Measurements from ENCODE around the gene GLOD5. TPM values are rescaled to one million over a fixed set of nuclear protein-coding genes. Genes with fewer than 3 reads are reported as not detected.

Gene GLOD5
- total and polyA plus RNA-seq, 2 of the 8 experiments (the other 6 are each of a cell fraction or from before 2014, with no cell fraction given), result 0.18 TPM; not detected in 1

- H3K23ac ChIP-seq (ENCODE audit: insufficient read length), result no peak overlapping the region
- DNase-seq (ENCODE audit: low read depth in 1 of 2, low spot score in 2 of 2), result no peak
- H3K23me2 ChIP-seq (ENCODE audit: low read depth, low read length), result no peaks in the 10 kb centered on the region
- H3K36me3 ChIP-seq (ENCODE audit: control insufficient read depth in 2 of 4, insufficient read depth in 4 of 4, low read length in 3 of 4), result no peaks in the 10 kb centered on the region
- 90% methylated on average over 7 of the region's 7 CpGs; no CpG with 5 or more reads in 1 of the 2 experiments for WGBS, 2 experiments (ENCODE audit: extremely low coverage in 1 of 2, insufficient coverage in 1 of 2, insufficient read length in 1 of 2, insufficient replicate concordance in 2 of 2, low coverage in 1 of 2, low lambda C conversion rate in 2 of 2, missing lambda C conversion rate in 1 of 2)
- no peak overlapping the region for H2BK5ac ChIP-seq (ENCODE audit: low read depth, low read length)
- no peak overlapping the region for H2AK5ac ChIP-seq (ENCODE audit: low read depth, low read length)
- H4K8ac ChIP-seq (ENCODE audit: extremely low read depth, insufficient read depth, low read length), result no peak overlapping the region
- H3K14ac ChIP-seq (ENCODE audit: insufficient read length), result no peak overlapping the region
- no peaks in the 10 kb centered on the region for H4K20me1 ChIP-seq (replicated peaks in 1 of 2; ENCODE audit: control insufficient read depth in 1 of 2, insufficient read depth in 2 of 2, low read length in 2 of 2)
- no peak overlapping the region for H4K5ac ChIP-seq (ENCODE audit: insufficient read length, low read depth, low read length)
- H3K4me3 ChIP-seq (ENCODE audit: extremely low read depth in 1 of 4, insufficient read depth in 2 of 4, low read depth in 3 of 4, low read length in 4 of 4), result no peak overlapping the region
- H3K4ac ChIP-seq (replicated peaks; ENCODE audit: insufficient read length, low read depth, low read length), result no peak overlapping the region
- H2BK15ac ChIP-seq (ENCODE audit: low read length), result no peak overlapping the region
- H3K79me1 ChIP-seq (ENCODE audit: low read depth, low read length), result no peaks in the 10 kb centered on the region
- H2BK120ac ChIP-seq (replicated peaks; ENCODE audit: low read depth, low read length), result no peak overlapping the region
- H4K91ac ChIP-seq (replicated peaks; ENCODE audit: insufficient read length, low read length), result no peak overlapping the region
- ChIA-PET CTCF (ENCODE audit: partially characterized antibody) (interaction anchor here (1.1 to 1.2 kb wide), 2 partner anchors 88 to 131 kb away, joined by 3 read pairs; no protein-coding TSS in a partner anchor), POLR2A (ENCODE audit: partially characterized antibody) (no interaction called here)
- no peak overlapping the region for H3K56ac ChIP-seq (replicated peaks; ENCODE audit: insufficient read length, low read depth, low read length)
- H3K4me1 ChIP-seq (replicated peaks in 1 of 4; ENCODE audit: control insufficient read depth in 3 of 4, insufficient read depth in 4 of 4, low read length in 3 of 4), result no peaks in the 10 kb centered on the region
- no peaks in the 10 kb centered on the region for H3K9me3 ChIP-seq (ENCODE audit: insufficient read depth in 2 of 2, low read depth in 1 of 2, low read length in 1 of 2)
- no peaks in the 10 kb centered on the region for H3K79me2 ChIP-seq (ENCODE audit: control insufficient read depth in 1 of 2, insufficient read depth in 2 of 2, low read length in 2 of 2)
- no peak overlapping the region for H3K9ac ChIP-seq (replicated peaks in 1 of 4; ENCODE audit: extremely low read depth in 1 of 4, low read depth in 3 of 4, low read length in 3 of 4)
- no peak overlapping the region for H3K4me2 ChIP-seq (ENCODE audit: insufficient read depth in 1 of 2, low read depth in 2 of 2, low read length in 2 of 2)
- H2BK20ac ChIP-seq (ENCODE audit: low read length), result no peak overlapping the region
- H3K18ac ChIP-seq (ENCODE audit: extremely low read depth, low read length), result no peak overlapping the region
- no peak overlapping the region for H2AFZ ChIP-seq (ENCODE audit: low read length)
- no peak overlapping the region for H3K27ac ChIP-seq (ENCODE audit: low read depth, low read length)
- no peak for FAIRE-seq
- H3K27me3 ChIP-seq (replicated peaks in 1 of 4; ENCODE audit: control insufficient read depth in 3 of 4, extremely low read depth in 1 of 4, insufficient read depth in 3 of 4, low read length in 3 of 4), result no peaks in the 10 kb centered on the region
- no peak overlapping the region for H2BK12ac ChIP-seq (ENCODE audit: low read depth, low read length)
- TF ChIP-seq SUZ12 (IDR thresholded peaks at IDR 0.05; ENCODE audit: low read length) (no peak), KDM4A (IDR thresholded peaks at IDR 0.05; ENCODE audit: low read depth, low read length, severe bottlenecking) (no peak), FOSL1 (IDR thresholded peaks at IDR 0.05; ENCODE audit: insufficient read depth, low read depth, low read length) (no peak), POLR2AphosphoS5 (IDR thresholded peaks at IDR 0.05; ENCODE audit: low read depth, low read length) (no peak), SP2 (IDR thresholded peaks at IDR 0.05; ENCODE audit: low read length) (no peak), RBBP5 (IDR thresholded peaks at IDR 0.05; ENCODE audit: borderline replicate concordance, low read depth, low read length) (no peak), ATF3 (IDR thresholded peaks at IDR 0.05; ENCODE audit: insufficient read depth, low read depth, low read length) (no peak), CTCF (IDR thresholded peaks at IDR 0.05; ENCODE audit: control extremely low read depth in 1 of 3, insufficient read depth in 1 of 3, low read depth in 1 of 3, low read length in 3 of 3) (no peak), E2F6 (IDR thresholded peaks at IDR 0.05) (no peak), JUND (IDR thresholded peaks at IDR 0.05; ENCODE audit: low read length) (no peak), CHD2 (IDR thresholded peaks at IDR 0.05; ENCODE audit: low read length) (no peak)
These were observed 17.9 kb downstream of the GLOD5 start for GRCh38 chrX:48779399-48779798.

Measured in H1 (cell line).